Activated naive CD8-positive, alpha-beta T cell (primary cell): ENCODE data around the gene LRP1.

ENCODE experiments used
- H3K27ac Mint-ChIP-seq: one replicate; pipeline ENCODE4 v1.8.0; 2021; ENCODE audit warnings: mixed read lengths
- H3K27me3 Mint-ChIP-seq: one replicate; pipeline ENCODE4 v1.8.0; 2021; ENCODE audit warnings: mixed read lengths
- H3K36me3 Mint-ChIP-seq: one replicate; pipeline ENCODE4 v1.8.0; 2021; ENCODE audit warnings: mixed read lengths
- H3K4me1 Mint-ChIP-seq: one replicate; pipeline ENCODE4 v1.8.0; 2021; ENCODE audit warnings: low read depth, mixed read lengths
- H3K4me3 Mint-ChIP-seq: one replicate; pipeline ENCODE4 v1.8.0; 2021; ENCODE audit warnings: mild to moderate bottlenecking, mixed read lengths
- H3K9me3 Mint-ChIP-seq: one replicate; pipeline ENCODE4 v1.8.0; 2021; ENCODE audit warnings: low read depth, mixed read lengths

Gene LRP1

GRCh38 chr12:57240926-57241401, 112.7 kb downstream of the LRP1 start:
- peaks cover 63% of the 10 kb centered on the region for H3K4me1 Mint-ChIP-seq
- peaks cover 24% of the 10 kb centered on the region for H3K27me3 Mint-ChIP-seq
- peak overlapping the region; percentile 91 for H3K4me3 Mint-ChIP-seq
- H3K27ac Mint-ChIP-seq: no peak overlapping the region
- H3K36me3 Mint-ChIP-seq: no peaks in the 10 kb centered on the region
- H3K9me3 Mint-ChIP-seq: no peaks in the 10 kb centered on the region

GRCh38 chr12:57241402-57242310, 113.4 kb downstream of the LRP1 start:
- Mint-ChIP-seq H3K27me3 (peaks cover 24% of the 10 kb centered on the region), H3K27ac (no peak overlapping the region), H3K36me3 (peaks cover 1% of the 10 kb centered on the region), H3K4me1 (peaks cover 61% of the 10 kb centered on the region), H3K4me3 (peak overlapping the region; percentile 91), H3K9me3 (no peaks in the 10 kb centered on the region)

- Mint-ChIP-seq H3K27ac (no peak overlapping the region), H3K9me3 (no peaks in the 10 kb centered on the region), H3K4me1 (peaks cover 54% of the 10 kb centered on the region), H3K36me3 (peaks cover 2% of the 10 kb centered on the region), H3K4me3 (peak overlapping the region; percentile 91), H3K27me3 (peaks cover 22% of the 10 kb centered on the region)
Measured at GRCh38 chr12:57242329-57242690, 114.0 kb downstream of the LRP1 start.

- Mint-ChIP-seq H3K4me1 (peaks cover 50% of the 10 kb centered on the region), H3K9me3 (no peaks in the 10 kb centered on the region), H3K4me3 (peak overlapping the region; percentile 75), H3K27me3 (peaks cover 17% of the 10 kb centered on the region), H3K27ac (no peak overlapping the region), H3K36me3 (peaks cover 2% of the 10 kb centered on the region)
Measured at GRCh38 chr12:57242691-57243454, 114.6 kb downstream of the LRP1 start.

GRCh38 chr12:57243521-57244311, 115.4 kb downstream of the LRP1 start:
- H3K4me3 Mint-ChIP-seq: peak overlapping the region; percentile 80
- no peaks in the 10 kb centered on the region for H3K9me3 Mint-ChIP-seq
- peaks cover 49% of the 10 kb centered on the region for H3K4me1 Mint-ChIP-seq
- H3K36me3 Mint-ChIP-seq: peaks cover 4% of the 10 kb centered on the region
- no peak overlapping the region for H3K27ac Mint-ChIP-seq
- H3K27me3 Mint-ChIP-seq: peaks cover 19% of the 10 kb centered on the region

- Mint-ChIP-seq H3K4me3 (no peak overlapping the region), H3K9me3 (no peaks in the 10 kb centered on the region), H3K27me3 (peaks cover 18% of the 10 kb centered on the region), H3K36me3 (peaks cover 6% of the 10 kb centered on the region), H3K4me1 (peaks cover 50% of the 10 kb centered on the region), H3K27ac (no peak overlapping the region)
Measured at GRCh38 chr12:57244312-57244696, 116.0 kb downstream of the LRP1 start.

GRCh38 chr12:57247041-57247440, 118.8 kb downstream of the LRP1 start:
- H3K27me3 Mint-ChIP-seq: peaks cover 12% of the 10 kb centered on the region

GRCh38 chr12:57248934-57249742, 120.9 kb downstream of the LRP1 start:
- Mint-ChIP-seq H3K4me3 (no peak overlapping the region), H3K4me1 (peaks cover 10% of the 10 kb centered on the region), H3K36me3 (peaks cover 6% of the 10 kb centered on the region), H3K9me3 (no peaks in the 10 kb centered on the region), H3K27me3 (peaks cover 6% of the 10 kb centered on the region), H3K27ac (no peak overlapping the region)

More at GRCh38 chr12:57247041-57247440, 118.8 kb downstream of the LRP1 start:
- peaks cover 6% of the 10 kb centered on the region for H3K36me3 Mint-ChIP-seq
- no peaks in the 10 kb centered on the region for H3K9me3 Mint-ChIP-seq
- H3K27ac Mint-ChIP-seq: no peak overlapping the region
- H3K4me3 Mint-ChIP-seq: no peak overlapping the region
- H3K4me1 Mint-ChIP-seq: peaks cover 24% of the 10 kb centered on the region

GRCh38 chr12:57250541-57250940, 122.3 kb downstream of the LRP1 start:
- H3K9me3 Mint-ChIP-seq: no peaks in the 10 kb centered on the region
- peaks cover 4% of the 10 kb centered on the region for H3K27me3 Mint-ChIP-seq
- peaks cover 7% of the 10 kb centered on the region for H3K4me1 Mint-ChIP-seq
- no peak overlapping the region for H3K4me3 Mint-ChIP-seq
- H3K27ac Mint-ChIP-seq: no peak overlapping the region
- peaks cover 6% of the 10 kb centered on the region for H3K36me3 Mint-ChIP-seq

- no peaks in the 10 kb centered on the region for H3K9me3 Mint-ChIP-seq
- peaks cover 7% of the 10 kb centered on the region for H3K4me1 Mint-ChIP-seq
- no peak within 1 kb of the TSS for H3K27ac Mint-ChIP-seq
- H3K36me3 Mint-ChIP-seq: peaks cover 9% of the 10 kb centered on the region
- H3K4me3 Mint-ChIP-seq: no peak within 1 kb of the TSS
- peaks cover 4% of the 10 kb centered on the region for H3K27me3 Mint-ChIP-seq
Measured at GRCh38 chr12:57250956-57251355, 122.7 kb downstream of the LRP1 start, which contains the start of gene STAC3. Gene STAC3, minus strand, starts transcription at chr12:57251187. Its CDS starts 1,551 bp downstream, at chr12:57249636.

- no peaks in the 10 kb centered on the region for H3K27me3 Mint-ChIP-seq
- H3K27ac Mint-ChIP-seq: no peak overlapping the region
- H3K36me3 Mint-ChIP-seq: peaks cover 7% of the 10 kb centered on the region
Measured at GRCh38 chr12:57254506-57255280, 126.4 kb downstream of the LRP1 start.

GRCh38 chr12:57255916-57256315, 127.6 kb downstream of the LRP1 start:
- Mint-ChIP-seq H3K9me3 (no peaks in the 10 kb centered on the region), H3K36me3 (peaks cover 11% of the 10 kb centered on the region), H3K27me3 (no peaks in the 10 kb centered on the region), H3K4me3 (no peak overlapping the region), H3K4me1 (no peaks in the 10 kb centered on the region), H3K27ac (no peak overlapping the region)

More at GRCh38 chr12:57254506-57255280, 126.4 kb downstream of the LRP1 start:
- no peaks in the 10 kb centered on the region for H3K4me1 Mint-ChIP-seq
- no peak overlapping the region for H3K4me3 Mint-ChIP-seq
- no peaks in the 10 kb centered on the region for H3K9me3 Mint-ChIP-seq
